ENCODE data around the gene GAPDHS. TPM values are rescaled to one million over a fixed set of nuclear protein-coding genes. Genes with fewer than 3 reads are reported as not detected.

Gene GAPDHS
- polyA plus RNA-seq, 1 of the 3 experiments (the other 2 are of a cell fraction), result not detected

DNA sequence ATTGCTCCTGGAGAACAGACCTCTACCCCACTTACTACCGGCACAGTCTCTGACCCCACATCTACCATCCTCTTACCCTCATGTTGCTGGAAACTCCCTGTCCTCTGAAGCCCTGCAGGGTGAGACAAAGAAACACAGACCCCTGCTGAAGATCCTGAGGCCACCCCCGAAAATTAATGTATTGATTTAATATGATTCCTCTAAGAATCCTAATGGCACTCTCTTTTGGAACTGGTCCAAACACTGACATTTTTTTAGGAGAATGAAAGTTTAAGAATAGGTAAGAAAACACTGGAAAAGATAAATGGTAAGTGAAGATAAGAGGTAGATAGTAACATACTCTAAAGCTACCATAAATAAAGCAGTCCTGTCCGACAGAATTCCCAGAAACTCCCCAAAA, 25.1 kb upstream of the GAPDHS start:
- WGBS (ENCODE audit: low lambda C conversion rate), result 13% methylated on average over 3 of the region's 3 CpGs
- Histone ChIP-seq H3K9me3 (no peaks in the 10 kb centered on the region), H3K4me2 (no peak overlapping the region), H3K27me3 (ENCODE audit: insufficient read depth) (peaks cover 99% of the 10 kb centered on the region), H3K9me2 (no peaks in the 10 kb centered on the region), H3F3A (replicated peaks; ENCODE audit: insufficient read depth) (no peaks in the 10 kb centered on the region), H3K4me1 (ENCODE audit: control insufficient read depth in 1 of 2, insufficient read depth in 2 of 2, low read depth in 1 of 2, low read length in 1 of 2) (no peaks in the 10 kb centered on the region; a peak in 2 of 4 replicates), H3K4me3 (ENCODE audit: low read depth in 2 of 2, low read length in 1 of 2) (no peak overlapping the region), H3K9ac (no peak overlapping the region), H2AFZ (ENCODE audit: low read depth) (no peak overlapping the region), H3K79me2 (ENCODE audit: insufficient read depth) (no peaks in the 10 kb centered on the region), H3K27ac (ENCODE audit: low read depth in 2 of 2, low read length in 1 of 2) (no peak overlapping the region), H3K36me3 (replicated peaks in 1 of 2; ENCODE audit: control insufficient read depth in 1 of 2, insufficient read depth in 2 of 2, low read length in 1 of 2) (no peaks in the 10 kb centered on the region), H4K20me1 (ENCODE audit: insufficient read depth) (no peaks in the 10 kb centered on the region)
- DNase-seq, result no peak
- ChIA-PET POLR2A (no interaction called here), CTCF (interaction anchor here (1.3 to 8.3 kb wide), 2 partner anchors 14 to 21 kb away, joined by 6 to 127 read pairs; no protein-coding TSS in a partner anchor)
- no peak for TF ChIP-seq EP300 (IDR thresholded peaks at IDR 0.05; ENCODE audit: borderline replicate concordance in 1 of 2, low read depth in 1 of 2, low read length in 1 of 2)

- no peaks in the 10 kb centered on the region for H4K20me1 ChIP-seq (ENCODE audit: insufficient read depth)
- no peaks in the 10 kb centered on the region; a peak in 2 of 4 replicates for H3K4me1 ChIP-seq (ENCODE audit: control insufficient read depth in 1 of 2, insufficient read depth in 2 of 2, low read depth in 1 of 2, low read length in 1 of 2)
- TF ChIP-seq FOSL2 (IDR thresholded peaks at IDR 0.05; ENCODE audit: borderline replicate concordance, low read depth) (no peak), JUND (IDR thresholded peaks at IDR 0.05) (no peak), SIN3A (IDR thresholded peaks at IDR 0.05; ENCODE audit: borderline replicate concordance, low read depth, low read length) (no peak), GABPA (IDR thresholded peaks at IDR 0.05; ENCODE audit: low read depth) (no peak), MEF2A (IDR thresholded peaks at IDR 0.05; ENCODE audit: borderline replicate concordance, low read depth) (no peak), FOXJ3 (CRISPR knock-in tag; IDR thresholded peaks at IDR 0.05) (no peak), NFIC (IDR thresholded peaks at IDR 0.05; ENCODE audit: borderline replicate concordance) (no peak), TAF1 (IDR thresholded peaks at IDR 0.05; ENCODE audit: borderline replicate concordance, low read depth, low read length) (no peak), MAX (IDR thresholded peaks at IDR 0.05; ENCODE audit: low read depth) (no peak), RXRA (IDR thresholded peaks at IDR 0.05; ENCODE audit: borderline replicate concordance, low read depth) (no peak), NRF1 (IDR thresholded peaks at IDR 0.05; ENCODE audit: low read depth, low read length) (no peak)
- TF ChIP-seq, protein P1, sequence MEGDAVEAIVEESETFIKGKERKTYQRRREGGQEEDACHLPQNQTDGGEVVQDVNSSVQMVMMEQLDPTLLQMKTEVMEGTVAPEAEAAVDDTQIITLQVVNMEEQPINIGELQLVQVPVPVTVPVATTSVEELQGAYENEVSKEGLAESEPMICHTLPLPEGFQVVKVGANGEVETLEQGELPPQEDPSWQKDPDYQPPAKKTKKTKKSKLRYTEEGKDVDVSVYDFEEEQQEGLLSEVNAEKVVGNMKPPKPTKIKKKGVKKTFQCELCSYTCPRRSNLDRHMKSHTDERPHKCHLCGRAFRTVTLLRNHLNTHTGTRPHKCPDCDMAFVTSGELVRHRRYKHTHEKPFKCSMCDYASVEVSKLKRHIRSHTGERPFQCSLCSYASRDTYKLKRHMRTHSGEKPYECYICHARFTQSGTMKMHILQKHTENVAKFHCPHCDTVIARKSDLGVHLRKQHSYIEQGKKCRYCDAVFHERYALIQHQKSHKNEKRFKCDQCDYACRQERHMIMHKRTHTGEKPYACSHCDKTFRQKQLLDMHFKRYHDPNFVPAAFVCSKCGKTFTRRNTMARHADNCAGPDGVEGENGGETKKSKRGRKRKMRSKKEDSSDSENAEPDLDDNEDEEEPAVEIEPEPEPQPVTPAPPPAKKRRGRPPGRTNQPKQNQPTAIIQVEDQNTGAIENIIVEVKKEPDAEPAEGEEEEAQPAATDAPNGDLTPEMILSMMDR (IDR thresholded peaks at IDR 0.05), result no peak
- CTCF ChIA-PET, result interaction anchor here (0.9 to 8.3 kb wide), 19 partner anchors 8 to 193 kb away, joined by 3 to 127 read pairs (median 8); partner anchors contain the start of gene KRTDAP
- 5% methylated on average over 12 of the region's 12 CpGs for WGBS (ENCODE audit: low lambda C conversion rate)
- POLR2A ChIA-PET, result interaction anchor here (0.6 kb wide), 1 partner anchor 251 kb away, joined by 3 read pairs; no protein-coding TSS in a partner anchor
- H3K4me3 ChIP-seq (ENCODE audit: low read depth in 2 of 2, low read length in 1 of 2), result no peak overlapping the region
- H3K27me3 ChIP-seq (ENCODE audit: insufficient read depth), result peaks cover 95% of the 10 kb centered on the region
- no peak for DNase-seq
- no peak overlapping the region for H2AFZ ChIP-seq (ENCODE audit: low read depth)
- H3F3A ChIP-seq (replicated peaks; ENCODE audit: insufficient read depth), result no peaks in the 10 kb centered on the region
- 0 out of 2 replicates have a peak overlapping the region, but pooled peaks have one; percentile 53 for H3K4me2 ChIP-seq
- H3K79me2 ChIP-seq (ENCODE audit: insufficient read depth), result no peaks in the 10 kb centered on the region
- H3K9ac ChIP-seq, result no peak overlapping the region
- H3K36me3 ChIP-seq (replicated peaks in 1 of 2; ENCODE audit: control insufficient read depth in 1 of 2, insufficient read depth in 2 of 2, low read length in 1 of 2), result no peaks in the 10 kb centered on the region
- H3K27ac ChIP-seq (ENCODE audit: low read depth in 2 of 2, low read length in 1 of 2), result no peak overlapping the region
- H3K9me2 ChIP-seq, result no peaks in the 10 kb centered on the region
- no peaks in the 10 kb centered on the region for H3K9me3 ChIP-seq
Measured at GRCh38 chr19:35509018-35509652, 24.1 kb upstream of the GAPDHS start.
